GM12878 (cell line): ENCODE data around the gene SLC39A2. TPM values are rescaled to one million over a fixed set of nuclear protein-coding genes. Genes with fewer than 3 reads are reported as not detected.

ENCODE experiments used
- ATAC-seq: fragments of 200-7000 bp; cut with Tn5 transposase; 3 replicates; pipeline ENCODE4 v1.9.1; 2020; ENCODE audit warnings: mild to moderate bottlenecking, moderate library complexity
- BruUV-seq: library from RNA; stranded (reverse); fragments of 400-500 nt; replicated peaks from 2 replicates; lab custom pipeline; 2021; lab: Mats Ljungman, UMichigan
- CTCF ChIA-PET: fragments of 300-600 bp; sonication (Branson Sonifier 250); formaldehyde crosslinking; extraction: SDS; loops from one replicate; lab custom pipeline; 2021; ENCODE audit warnings: inconsistent platforms; lab: Yijun Ruan, JAX
- POLR2A ChIA-PET: fragments of 350-600 bp; formaldehyde crosslinking; extraction: SDS; loops from one replicate; lab custom pipeline; 2021; ENCODE audit warnings: inconsistent platforms; lab: Charles Lee
- RAD21 ChIA-PET: fragments of 300-600 bp; sonication (Branson Sonifier 250); formaldehyde crosslinking; loops from one replicate; lab custom pipeline; 2023; ENCODE audit warnings: antibody characterized with exemption; ENCODE audit not compliant: unreplicated experiment; lab: Charles Lee
- SMC1A ChIA-PET: fragments of 300-600 bp; sonication (Branson Sonifier 250); formaldehyde crosslinking; loops from one replicate; lab custom pipeline; 2023; ENCODE audit not compliant: unreplicated experiment, uncharacterized antibody; lab: Charles Lee
- DNase-seq: peaks from one replicate; pipeline ENCODE4 v3.0.0-alpha.2; 2011; ENCODE audit warnings: low read depth, low spot score
- FAIRE-seq: peaks from 3 replicates; lab custom pipeline; 2011; peaks lifted over from hg19 to GRCh38; lab: Jason Lieb, UNC
- H2AFZ ChIP-seq: 2 replicates; pipeline ENCODE4 v1.6.0; 2011; ENCODE audit warnings: low read depth, low read length, control low read depth; ENCODE audit not compliant: control insufficient read depth
- H3K27ac ChIP-seq: 2 replicates; pipeline ENCODE4 v1.5.1; 2011; ENCODE audit warnings: control low read depth; ENCODE audit not compliant: control insufficient read depth, insufficient read depth
- H3K27me3 ChIP-seq, 2 experiments: replicated peaks in 1 of 2; 2 replicates each; pipeline versions ENCODE4 v1.6.0 to v1.6.1; 2011; ENCODE audit warnings: low read length in 1 of 2; ENCODE audit not compliant: control insufficient read depth in 2 of 2, insufficient read depth in 2 of 2
- H3K36me3 ChIP-seq, 2 experiments: 2 replicates each; pipeline ENCODE4 v1.5.1; 2011; ENCODE audit warnings: low read length in 1 of 2; ENCODE audit not compliant: control insufficient read depth in 2 of 2, insufficient read depth in 2 of 2
- H3K4me1 ChIP-seq: 2 replicates; pipeline ENCODE4 v1.6.1; 2011; ENCODE audit warnings: mild to moderate bottlenecking, low read length, moderate library complexity, mixed read lengths; ENCODE audit not compliant: control insufficient read depth, insufficient read depth
- H3K4me2 ChIP-seq: 2 replicates; pipeline ENCODE4 v1.6.0; 2011; ENCODE audit warnings: control low read depth; ENCODE audit not compliant: control insufficient read depth, insufficient read depth
- H3K4me3 ChIP-seq: fragments of 200-600 bp; sonication (generic); 2 replicates; pipeline ENCODE4 v1.5.1; 2016
- H3K79me2 ChIP-seq: 2 replicates; pipeline ENCODE4 v1.6.0; 2011; ENCODE audit warnings: low read length; ENCODE audit not compliant: control insufficient read depth, insufficient read depth
- H3K9ac ChIP-seq: 2 replicates; pipeline ENCODE4 v1.8.0; 2011; ENCODE audit warnings: low read length, control low read depth, mixed read lengths; ENCODE audit not compliant: control insufficient read depth, insufficient read depth
- H3K9me3 ChIP-seq: replicated peaks from 3 replicates; pipeline ENCODE4 v1.5.1; 2011; ENCODE audit warnings: mild to moderate bottlenecking, low read length; ENCODE audit not compliant: control insufficient read depth, insufficient read depth
- H4K20me1 ChIP-seq: 2 replicates; pipeline ENCODE4 v1.6.0; 2011; ENCODE audit not compliant: control insufficient read depth, insufficient read depth
- BHLHE40 ChIP-seq, 2 experiments: fragments of 450-650 bp in 1 of 2; IDR thresholded peaks; 2 replicates each; pipeline ENCODE4 v1.6.1; 2011 to 2017; ENCODE audit warnings: low read depth in 2 of 2, borderline replicate concordance in 1 of 2, improper control_type of control experiment in 1 of 2, low read length in 1 of 2, mild to moderate bottlenecking in 1 of 2
- BMI1 ChIP-seq: fragments of 450-650 bp; IDR thresholded peaks from 2 replicates; pipeline ENCODE4 v1.6.1; 2016; ENCODE audit warnings: mild to moderate bottlenecking, moderate library complexity, borderline replicate concordance
- E2F4 ChIP-seq: IDR thresholded peaks from 2 replicates; pipeline ENCODE4 v1.6.1; 2012; ENCODE audit warnings: low read depth, low read length, improper control_type of control experiment
- E2F8 ChIP-seq: fragments of 450-650 bp; IDR thresholded peaks from 2 replicates; pipeline ENCODE4 v1.6.1; 2018; ENCODE audit warnings: mild to moderate bottlenecking, low read depth, moderate library complexity; ENCODE audit not compliant: partially characterized antibody
- GABPA ChIP-seq: IDR thresholded peaks from 2 replicates; pipeline ENCODE4 v1.6.1; 2014; ENCODE audit warnings: antibody characterized with exemption, low read depth, mild to moderate bottlenecking, inconsistent platforms
- LARP7 ChIP-seq: fragments of 450-650 bp; IDR thresholded peaks from 2 replicates; pipeline ENCODE4 v1.6.1; 2017; ENCODE audit warnings: mild to moderate bottlenecking
- MYC ChIP-seq: IDR thresholded peaks from 2 replicates; pipeline ENCODE4 v1.6.1; 2011; ENCODE audit warnings: mild to moderate bottlenecking, low read length, moderate library complexity, inconsistent platforms; ENCODE audit not compliant: insufficient read depth, insufficient replicate concordance, insufficient read length, severe bottlenecking
- SIN3A ChIP-seq: IDR thresholded peaks from 2 replicates; pipeline ENCODE4 v1.6.1; 2012; ENCODE audit warnings: low read depth, low read length, improper control_type of control experiment
- SMAD1 ChIP-seq: fragments of 450-650 bp; IDR thresholded peaks from 2 replicates; pipeline ENCODE4 v1.6.1; 2018; ENCODE audit warnings: mild to moderate bottlenecking, low read depth; ENCODE audit not compliant: partially characterized antibody
- SMARCA5 ChIP-seq: fragments of 450-650 bp; IDR thresholded peaks from 2 replicates; pipeline ENCODE4 v1.6.1; 2017; ENCODE audit warnings: mild to moderate bottlenecking
- STAT1 ChIP-seq: fragments of 450-650 bp; conservative IDR thresholded peaks from 2 replicates; pipeline ENCODE4 v1.6.1; 2014; ENCODE audit warnings: antibody characterized with exemption, mild to moderate bottlenecking
- SUZ12 ChIP-seq: fragments of 200-600 bp; sonication (generic); IDR thresholded peaks from one replicate; pipeline ENCODE4 v1.6.1; 2018; ENCODE audit warnings: antibody characterized with exemption, mild to moderate bottlenecking; ENCODE audit not compliant: unreplicated experiment
- TCF3 ChIP-seq: IDR thresholded peaks from 2 replicates; pipeline ENCODE4 v1.6.1; 2012; ENCODE audit warnings: low read depth, mild to moderate bottlenecking, low read length, borderline replicate concordance; ENCODE audit not compliant: insufficient read depth
- TCF7 ChIP-seq: IDR thresholded peaks from 2 replicates; pipeline ENCODE4 v1.6.1; 2014; ENCODE audit warnings: antibody characterized with exemption, borderline replicate concordance
- ZBTB4 ChIP-seq: fragments of 450-650 bp; formaldehyde crosslinking; IDR thresholded peaks from 2 replicates; pipeline ENCODE4 v1.4.0; 2022; ENCODE audit warnings: mild to moderate bottlenecking, moderate library complexity
- WGBS: methylation state at CpG from one replicate; pipeline ENCODE4 v1.1.6; 2016; ENCODE audit warnings: low lambda C conversion rate; ENCODE audit not compliant: insufficient replicate concordance, insufficient coverage; ENCODE audit errors: missing lambda C conversion rate; 5-methylcytosine and 5-hydroxymethylcytosine counted together
- in situ Hi-C: fragments of 300-500 bp; cut with MboI; formaldehyde crosslinking; loops from 9 replicates; pipeline ENCODE4 v1.14.3; 2018; ENCODE audit warnings: mixed read lengths
- intact Hi-C: fragments of 100-400 bp; cut with micrococcal nuclease; formaldehyde crosslinking; loops from one replicate; pipeline ENCODE4 v1.14.2; 2022; ENCODE audit not compliant: unreplicated experiment
- polyA plus RNA-seq, 11 experiments: library from polyadenylated mRNA; depleted of rRNA in 4 of 11; unstranded in 6 of 11; stranded (reverse) in 5 of 11; fragments of >200 nt; fragmentation: Nextera tagmentation in 4 of 11; fragmentation: Illumina TruSeq in 1 of 11; extraction: Ambion mirVana in 4 of 11; extraction: Trizol in 1 of 11; gene quantifications; 1 replicate in 1 of 11; 2 replicates in 10 of 11; pipeline versions ENCODE4 v1.2.1 to v1.2.3, GENCODE V29; 2011 to 2016; ENCODE audit warnings: inconsistent platforms in 2 of 11, missing spikeins in 2 of 11, low read depth in 1 of 11
- total RNA-seq, 4 experiments: library from RNA; depleted of rRNA in 3 of 4; stranded (reverse); fragments of >200 nt in 3 of 4; fragmentation: Illumina TruSeq in 1 of 4; extraction: Trizol in 1 of 4; gene quantifications; 2 replicates each; pipeline versions ENCODE4 v1.2.1 to v1.2.3, GENCODE V29; 2013 to 2021

SLC39A2 gene
- total and polyA plus RNA-seq, 10 of the 15 experiments (the other 5 are each of a cell fraction or from before 2014, with no cell fraction given) = 0.06 to 0.14 (median 0.11) TPM; not detected in 6

- SMC1A ChIA-PET = interaction anchor here (0.9 to 2.2 kb wide), 3 partner anchors 22 to 88 kb away, joined by 3 to 11 read pairs (median 3); no protein-coding TSS in a partner anchor
- H3K4me2 ChIP-seq = no peak overlapping the region
These were observed 18.6 kb downstream of the SLC39A2 start for GRCh38 chr14:21017528-21018245.

More at GRCh38 chr14:21017528-21018245, 18.6 kb downstream of the SLC39A2 start:
- BruUV-seq = no TSS peak
- intact Hi-C loops = no loop called here
- H3K9me3 ChIP-seq = no peaks in the 10 kb centered on the region
- ChIA-PET POLR2A (no interaction called here), RAD21 (interaction anchor here (1.2 kb wide), 1 partner anchor 75 kb away, joined by 4 read pairs; no protein-coding TSS in a partner anchor)
- H3K27me3 ChIP-seq = peaks cover 2 to 7% of the 10 kb centered on the region in 2 experiments; a peak in 3 of 4 replicates
- no peaks in the 10 kb centered on the region for H4K20me1 ChIP-seq
- no peak overlapping the region for H3K27ac ChIP-seq
- WGBS = 51% methylated on average over 27 of the region's 28 CpGs
- no peak overlapping the region for H3K9ac ChIP-seq
- no peak for ATAC-seq
- no peaks in the 10 kb centered on the region for H3K36me3 ChIP-seq
- H3K4me3 ChIP-seq = no peak overlapping the region
- no peak for TF ChIP-seq TCF3
- no peak for TF ChIP-seq E2F8
- TF ChIP-seq SUZ12 = no peak
- TF ChIP-seq GABPA = no peak
- no peak for TF ChIP-seq SMARCA5
- no peak for TF ChIP-seq MYC
- no peak for TF ChIP-seq ZBTB4 (CRISPR knock-in tag)
- TF ChIP-seq SMAD1 = no peak
- TF ChIP-seq SIN3A = no peak
- TF ChIP-seq BHLHE40 (IDR thresholded peaks at IDR 0.05; ENCODE audit: borderline replicate concordance in 1 of 2, low read depth in 2 of 2, low read length in 1 of 2) = no peak
- no peak for TF ChIP-seq E2F4
- no peak for TF ChIP-seq BMI1
- TF ChIP-seq TCF7 = no peak
- no peak for TF ChIP-seq LARP7
- TF ChIP-seq STAT1 = no peak
- TF ChIP-seq, all 136 proteins: peak for 0
- DNase-seq = no peak
- in situ Hi-C loops = loop anchor here (5.0 kb wide), 1 partner anchor 85 kb away; the partner anchor contains the start of gene TMEM253
- Histone ChIP-seq H2AFZ (no peak overlapping the region), H3K79me2 (no peaks in the 10 kb centered on the region), H3K4me1 (no peaks in the 10 kb centered on the region)
- no peak for FAIRE-seq
- CTCF ChIA-PET = interaction anchor here (0.7 to 10.7 kb wide), 4 partner anchors 14 to 93 kb away, joined by 3 to 253 read pairs (median 6); partner anchors contain the start of gene TMEM253
